DND-41 (cell line): ENCODE measurements around the gene NR5A2.

Experiments used
- ATAC-seq: fragments of 200-7000 bp; cut with Tn5 transposase; 3 replicates; pipeline ENCODE4 v1.9.1; 2021; ENCODE audit warnings: low read depth; ENCODE audit not compliant: insufficient read depth
- DNase-seq: peaks from one replicate; pipeline ENCODE4 v3.0.0-alpha.2; 2020
- H2AFZ ChIP-seq: 2 replicates; pipeline ENCODE4 v1.6.0; 2012; ENCODE audit warnings: low read depth, low read length
- H3K27ac ChIP-seq: 2 replicates; pipeline ENCODE4 v1.5.1; 2012; ENCODE audit warnings: low read length, inconsistent platforms
- H3K27me3 ChIP-seq: fragments of 200-600 bp; sonication (generic); 2 replicates; pipeline ENCODE4 v1.6.0; 2012; ENCODE audit warnings: low read length, mild to moderate bottlenecking, inconsistent platforms; ENCODE audit not compliant: insufficient read depth, poor library complexity
- H3K36me3 ChIP-seq: 2 replicates; pipeline ENCODE4 v1.5.1; 2012; ENCODE audit warnings: low read length, inconsistent platforms; ENCODE audit not compliant: insufficient read depth
- H3K4me1 ChIP-seq: 2 replicates; pipeline ENCODE4 v1.5.1; 2012; ENCODE audit warnings: mild to moderate bottlenecking, low read length; ENCODE audit not compliant: insufficient read depth
- H3K4me2 ChIP-seq: 2 replicates; pipeline ENCODE4 v1.6.0; 2012; ENCODE audit warnings: mild to moderate bottlenecking, moderate library complexity, low read length, inconsistent platforms; ENCODE audit not compliant: insufficient read depth
- H3K4me3 ChIP-seq, 2 experiments: fragments of 200-600 bp in 1 of 2; shearing (Covaris generic) in 1 of 2; 2 replicates each; pipeline ENCODE4 v1.5.1; 2012 to 2016; ENCODE audit warnings: inconsistent platforms in 2 of 2, low read length in 2 of 2, mild to moderate bottlenecking in 2 of 2, low read depth in 1 of 2, moderate library complexity in 1 of 2
- H3K79me2 ChIP-seq: 2 replicates; pipeline ENCODE4 v1.6.0; 2012; ENCODE audit warnings: low read length, inconsistent platforms; ENCODE audit not compliant: insufficient read depth
- H3K9ac ChIP-seq: 2 replicates; pipeline ENCODE4 v1.6.0; 2012; ENCODE audit warnings: low read depth, mild to moderate bottlenecking, inconsistent platforms, low read length, moderate library complexity
- H3K9me3 ChIP-seq: 2 replicates; pipeline ENCODE4 v1.5.1; 2012; ENCODE audit warnings: low read length, moderate library complexity, mild to moderate bottlenecking, inconsistent platforms; ENCODE audit not compliant: insufficient read depth, severe bottlenecking
- H4K20me1 ChIP-seq: 2 replicates; pipeline ENCODE4 v1.6.0; 2012; ENCODE audit warnings: low read length; ENCODE audit not compliant: insufficient read depth
- CTCF ChIP-seq: IDR thresholded peaks from 2 replicates; pipeline ENCODE4 v1.5.1; 2012; ENCODE audit warnings: borderline replicate concordance, low read length, moderate library complexity, mild to moderate bottlenecking; ENCODE audit not compliant: poor library complexity, severe bottlenecking; ENCODE audit errors: extremely low read depth
- EZH2 ChIP-seq: IDR thresholded peaks from 3 replicates; pipeline ENCODE4 v1.6.1; 2012; ENCODE audit warnings: borderline replicate concordance, low read depth, mild to moderate bottlenecking, moderate library complexity, low read length, inconsistent platforms; ENCODE audit not compliant: severe bottlenecking

The NR5A2 gene

GRCh38 chr1:200033511-200034261, 6.2 kb downstream of the NR5A2 start:
- Histone ChIP-seq H3K4me2 (no peak overlapping the region), H3K27me3 (peaks cover 46% of the 10 kb centered on the region), H3K4me3 (no peak overlapping the region), H2AFZ (no peak overlapping the region), H3K79me2 (no peaks in the 10 kb centered on the region), H3K4me1 (no peaks in the 10 kb centered on the region), H4K20me1 (no peaks in the 10 kb centered on the region), H3K9ac (no peak overlapping the region), H3K9me3 (no peaks in the 10 kb centered on the region), H3K27ac (no peak overlapping the region), H3K36me3 (no peaks in the 10 kb centered on the region)
- TF ChIP-seq CTCF (no peak), EZH2 (no peak)
- DNase-seq: no peak
- no peak for ATAC-seq

- Histone ChIP-seq H3K27me3 (peaks cover 46% of the 10 kb centered on the region), H2AFZ (no peak overlapping the region)
These were observed 6.7 kb downstream of the NR5A2 start for GRCh38 chr1:200034262-200034557.

GRCh38 chr1:200034761-200035396, 7.4 kb downstream of the NR5A2 start:
- DNase-seq: no peak
- Histone ChIP-seq H3K4me2 (no peak overlapping the region), H2AFZ (no peak overlapping the region)

More at GRCh38 chr1:200034262-200034557, 6.7 kb downstream of the NR5A2 start:
- H3K27ac ChIP-seq: no peak overlapping the region
- H3K9ac ChIP-seq: no peak overlapping the region
- H3K4me1 ChIP-seq: no peaks in the 10 kb centered on the region
- no peaks in the 10 kb centered on the region for H3K9me3 ChIP-seq
- no peaks in the 10 kb centered on the region; the same call in 1 of the 2 replicates for H4K20me1 ChIP-seq
- H3K79me2 ChIP-seq: no peaks in the 10 kb centered on the region
- no peaks in the 10 kb centered on the region for H3K36me3 ChIP-seq
- no peak overlapping the region for H3K4me2 ChIP-seq
- DNase-seq (no peak), ATAC-seq (no peak)
- no peak overlapping the region for H3K4me3 ChIP-seq
- no peak for TF ChIP-seq CTCF
- no peak for TF ChIP-seq EZH2

More at GRCh38 chr1:200034761-200035396, 7.4 kb downstream of the NR5A2 start:
- Histone ChIP-seq H3K27ac (no peak overlapping the region), H3K36me3 (no peaks in the 10 kb centered on the region), H4K20me1 (no peaks in the 10 kb centered on the region; the same call in 1 of the 2 replicates), H3K9ac (no peak overlapping the region), H3K4me1 (no peaks in the 10 kb centered on the region), H3K79me2 (no peaks in the 10 kb centered on the region), H3K4me3 (no peak overlapping the region), H3K9me3 (no peaks in the 10 kb centered on the region), H3K27me3 (peaks cover 46% of the 10 kb centered on the region)
- ATAC-seq: no peak
- TF ChIP-seq EZH2: no peak
- no peak for TF ChIP-seq CTCF
